Measurements from ENCODE around the gene METTL1. TPM values are rescaled to one million over a fixed set of nuclear protein-coding genes. Genes with fewer than 3 reads are reported as not detected.

METTL1 gene
- total RNA-seq, 1 experiment from 2014 or later: 37.8 TPM

GRCh38 chr12:57782608-57783465 lies 10.9 kb upstream of the METTL1 start, which contains the start of gene TSFM:
Gene TSFM, plus strand, starts transcription at chr12:57782787. Its CDS starts 15 bp downstream, at chr12:57782802.
- ChIA-PET CTCF (interaction anchor here (0.6 to 1.0 kb wide), 7 partner anchors 8 to 82 kb away, joined by 3 to 4 read pairs (median 4); partner anchors contain the start of genes EEF1AKMT3 and METTL1), POLR2A (interaction anchor here (1.0 kb wide), 1 partner anchor 11 kb away, joined by 7 read pairs; the partner anchor contains the start of genes EEF1AKMT3 and METTL1)
- H3K36me3 ChIP-seq (ENCODE audit: control insufficient read depth, insufficient read depth, low read length): peaks cover 2% of the 10 kb centered on the region; the same call in 1 of the 2 replicates
- Mint-ChIP-seq H3K27ac (ENCODE audit: unreplicated experiment) (peak within 1 kb of the TSS; percentile 91), H3K27me3 (ENCODE audit: insufficient read depth, unreplicated experiment) (no peaks in the 10 kb centered on the region), H3K4me3 (ENCODE audit: unreplicated experiment) (peak within 1 kb of the TSS; percentile 92), H3K4me1 (ENCODE audit: low read depth, unreplicated experiment) (no peaks in the 10 kb centered on the region), H3K36me3 (ENCODE audit: insufficient read depth, unreplicated experiment) (peaks cover 21% of the 10 kb centered on the region), H3K9me3 (ENCODE audit: unreplicated experiment) (no peaks in the 10 kb centered on the region)
- no TSS peak for BruUV-seq (replicated peaks)
- intact Hi-C loops (cut with micrococcal nuclease; ENCODE audit: unreplicated experiment): loop anchor here (1.0 kb wide), 1 partner anchor 11 kb away; the partner anchor contains the start of genes EEF1AKMT3 and METTL1
- peak within 1 kb of the TSS; percentile 99 for H3K4me3 ChIP-seq (ENCODE audit: low read depth, low read length)
- no peaks in the 10 kb centered on the region for H3K4me1 ChIP-seq
- no peaks in the 10 kb centered on the region for H3K9me3 ChIP-seq
- DNase-seq: peak; percentile 93 to 94
- TF ChIP-seq, protein P1, sequence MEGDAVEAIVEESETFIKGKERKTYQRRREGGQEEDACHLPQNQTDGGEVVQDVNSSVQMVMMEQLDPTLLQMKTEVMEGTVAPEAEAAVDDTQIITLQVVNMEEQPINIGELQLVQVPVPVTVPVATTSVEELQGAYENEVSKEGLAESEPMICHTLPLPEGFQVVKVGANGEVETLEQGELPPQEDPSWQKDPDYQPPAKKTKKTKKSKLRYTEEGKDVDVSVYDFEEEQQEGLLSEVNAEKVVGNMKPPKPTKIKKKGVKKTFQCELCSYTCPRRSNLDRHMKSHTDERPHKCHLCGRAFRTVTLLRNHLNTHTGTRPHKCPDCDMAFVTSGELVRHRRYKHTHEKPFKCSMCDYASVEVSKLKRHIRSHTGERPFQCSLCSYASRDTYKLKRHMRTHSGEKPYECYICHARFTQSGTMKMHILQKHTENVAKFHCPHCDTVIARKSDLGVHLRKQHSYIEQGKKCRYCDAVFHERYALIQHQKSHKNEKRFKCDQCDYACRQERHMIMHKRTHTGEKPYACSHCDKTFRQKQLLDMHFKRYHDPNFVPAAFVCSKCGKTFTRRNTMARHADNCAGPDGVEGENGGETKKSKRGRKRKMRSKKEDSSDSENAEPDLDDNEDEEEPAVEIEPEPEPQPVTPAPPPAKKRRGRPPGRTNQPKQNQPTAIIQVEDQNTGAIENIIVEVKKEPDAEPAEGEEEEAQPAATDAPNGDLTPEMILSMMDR (IDR thresholded peaks at IDR 0.05; ENCODE audit: insufficient read depth in 1 of 2, low read depth in 1 of 2, low read length in 1 of 2, severe bottlenecking in 1 of 2, unreplicated experiment in 1 of 2): peak; percentile 74 to 81
- no peaks in the 10 kb centered on the region for H3K27me3 ChIP-seq (replicated peaks; ENCODE audit: control insufficient read depth, insufficient read depth, low read length)

- Histone ChIP-seq H3K9me3 (no peaks in the 10 kb centered on the region), H3K4me1 (no peaks in the 10 kb centered on the region), H3K4me3 (ENCODE audit: low read depth, low read length) (peak overlapping the region; percentile 99), H3K36me3 (ENCODE audit: control insufficient read depth, insufficient read depth, low read length) (peaks cover 2% of the 10 kb centered on the region; the same call in 1 of the 2 replicates), H3K27me3 (replicated peaks; ENCODE audit: control insufficient read depth, insufficient read depth, low read length) (no peaks in the 10 kb centered on the region)
- CTCF ChIA-PET: no interaction called here
- no peak for DNase-seq
- BruUV-seq (replicated peaks): no TSS peak
- peak overlapping the region; percentile 92 for H3K4me3 Mint-ChIP-seq (ENCODE audit: unreplicated experiment)
- no peak overlapping the region for H3K27ac Mint-ChIP-seq (ENCODE audit: unreplicated experiment)
- H3K27me3 Mint-ChIP-seq (ENCODE audit: insufficient read depth, unreplicated experiment): no peaks in the 10 kb centered on the region
- no peaks in the 10 kb centered on the region for H3K4me1 Mint-ChIP-seq (ENCODE audit: low read depth, unreplicated experiment)
- POLR2A ChIA-PET: no interaction called here
- TF ChIP-seq, protein P1 (IDR thresholded peaks at IDR 0.05; ENCODE audit: insufficient read depth in 1 of 2, low read depth in 1 of 2, low read length in 1 of 2, severe bottlenecking in 1 of 2, unreplicated experiment in 1 of 2): no peak
- peaks cover 15% of the 10 kb centered on the region for H3K36me3 Mint-ChIP-seq (ENCODE audit: insufficient read depth, unreplicated experiment)
- H3K9me3 Mint-ChIP-seq (ENCODE audit: unreplicated experiment): no peaks in the 10 kb centered on the region
- intact Hi-C loops (cut with micrococcal nuclease; ENCODE audit: unreplicated experiment): loop anchor here (1.0 kb wide), 1 partner anchor 10 kb away; the partner anchor contains the start of genes EEF1AKMT3 and METTL1
Observed at GRCh38 chr12:57782243-57782607, 10.3 kb upstream of the METTL1 start.

GRCh38 chr12:57781801-57782200 lies 9.9 kb upstream of the METTL1 start:
- no TSS peak for BruUV-seq (replicated peaks)
- Histone ChIP-seq H3K4me1 (no peaks in the 10 kb centered on the region), H3K27me3 (replicated peaks; ENCODE audit: control insufficient read depth, insufficient read depth, low read length) (no peaks in the 10 kb centered on the region), H3K36me3 (ENCODE audit: control insufficient read depth, insufficient read depth, low read length) (no peaks in the 10 kb centered on the region), H3K4me3 (ENCODE audit: low read depth, low read length) (no peak overlapping the region), H3K9me3 (no peaks in the 10 kb centered on the region)
- CTCF ChIA-PET: interaction anchor here (0.7 to 0.8 kb wide), 2 partner anchors 22 to 115 kb away, joined by 3 to 5 read pairs; no protein-coding TSS in a partner anchor
- POLR2A ChIA-PET: interaction anchor here (0.7 kb wide), 1 partner anchor 10 kb away, joined by 3 read pairs; the partner anchor contains the start of genes EEF1AKMT3 and METTL1
- no peak for DNase-seq
- H3K4me3 Mint-ChIP-seq (ENCODE audit: unreplicated experiment): no peak overlapping the region
- no peak overlapping the region for H3K27ac Mint-ChIP-seq (ENCODE audit: unreplicated experiment)
- H3K4me1 Mint-ChIP-seq (ENCODE audit: low read depth, unreplicated experiment): no peaks in the 10 kb centered on the region
- H3K9me3 Mint-ChIP-seq (ENCODE audit: unreplicated experiment): no peaks in the 10 kb centered on the region
- TF ChIP-seq, protein P1 (IDR thresholded peaks at IDR 0.05; ENCODE audit: insufficient read depth in 1 of 2, low read depth in 1 of 2, low read length in 1 of 2, severe bottlenecking in 1 of 2, unreplicated experiment in 1 of 2): no peak
- no peaks in the 10 kb centered on the region for H3K27me3 Mint-ChIP-seq (ENCODE audit: insufficient read depth, unreplicated experiment)
- intact Hi-C loops (cut with micrococcal nuclease; ENCODE audit: unreplicated experiment): loop anchor here (1.0 kb wide), 1 partner anchor 10 kb away; the partner anchor contains the start of genes EEF1AKMT3 and METTL1
- H3K36me3 Mint-ChIP-seq (ENCODE audit: insufficient read depth, unreplicated experiment): peaks cover 11% of the 10 kb centered on the region

All from Caco-2 (cell line).